B cell (primary cell): ENCODE results near the gene ANKS1B. TPM values are rescaled to one million over a fixed set of nuclear protein-coding genes. Genes with fewer than 3 reads are reported as not detected.

Experiments used
- ATAC-seq: fragments of 200-7000 bp; cut with Tn5 transposase; one replicate; pipeline ENCODE4 v1.10.0; 2021; ENCODE audit warnings: low read depth, mild to moderate bottlenecking, moderate number of reproducible peaks, moderate library complexity
- CTCF ChIA-PET: fragments of 350-600 bp; sonication (Branson Sonifier 250); formaldehyde crosslinking; loops from one replicate; lab custom pipeline; 2021; ENCODE audit warnings: antibody characterized with exemption, inconsistent platforms; lab: Charles Lee
- POLR2A ChIA-PET: fragments of 350-600 bp; sonication (Branson Sonifier 250); formaldehyde crosslinking; loops from one replicate; lab custom pipeline; 2021; ENCODE audit warnings: antibody characterized with exemption; lab: Charles Lee
- DNase-seq: peaks from one replicate; pipeline ENCODE4 v3.0.0; 2013
- H2AFZ ChIP-seq: 2 replicates; pipeline ENCODE4 v1.6.1; 2012; ENCODE audit warnings: mild to moderate bottlenecking, low read depth, low read length; ENCODE audit not compliant: insufficient read depth, poor library complexity, severe bottlenecking
- H3K27ac ChIP-seq, 2 donors: 1 replicate in 1 of 2; 2 replicates in 1 of 2; pipeline ENCODE4 v1.5.1; 2012 to 2013; ENCODE audit warnings: low read length in 2 of 2, mild to moderate bottlenecking in 2 of 2, moderate library complexity in 1 of 2
- H3K27me3 ChIP-seq, 4 experiments: fragments of 200-600 bp in 1 of 4; sonication (generic) in 1 of 4; replicated peaks in 1 of 4; 1 replicate in 2 of 4; 2 replicates in 2 of 4; pipeline versions ENCODE4 v1.6.1 to v1.7.0; 2013 to 2016; ENCODE audit warnings: low read length in 3 of 4, mild to moderate bottlenecking in 2 of 4, mixed read lengths in 1 of 4, moderate library complexity in 1 of 4; ENCODE audit not compliant: insufficient read depth in 4 of 4, control insufficient read depth in 3 of 4; ENCODE audit errors: control extremely low read depth in 1 of 4
- H3K36me3 ChIP-seq, 2 experiments: replicated peaks in 1 of 2; 1 replicate in 1 of 2; 2 replicates in 1 of 2; pipeline versions ENCODE4 v1.6.1 to v1.7.1; 2013; ENCODE audit warnings: low read length in 1 of 2; ENCODE audit not compliant: insufficient read depth in 2 of 2, control insufficient read depth in 1 of 2; ENCODE audit errors: control extremely low read depth in 1 of 2, extremely low read depth in 1 of 2
- H3K4me1 ChIP-seq, 2 donors: fragments of 200-600 bp in 1 of 2; sonication (generic) in 1 of 2; 1 replicate in 1 of 2; 2 replicates in 1 of 2; pipeline versions ENCODE4 v1.5.1 to v1.6.1; 2013 to 2017; ENCODE audit warnings: low read length in 2 of 2; ENCODE audit not compliant: control insufficient read depth in 2 of 2, insufficient read depth in 2 of 2
- H3K4me2 ChIP-seq: replicated peaks from 2 replicates; pipeline ENCODE3; 2012; ENCODE audit warnings: mild to moderate bottlenecking, low read depth, low read length; ENCODE audit not compliant: poor library complexity, severe bottlenecking
- H3K4me3 ChIP-seq, 5 experiments: fragments of 200-600 bp in 1 of 5; sonication (generic) in 1 of 5; 1 replicate in 3 of 5; 2 replicates in 2 of 5; pipeline versions ENCODE4 v1.5.1 to v1.7.0; 2011 to 2016; ENCODE audit warnings: low read length in 4 of 5, mild to moderate bottlenecking in 4 of 5, low read depth in 2 of 5, control low read depth in 1 of 5, moderate library complexity in 1 of 5; ENCODE audit not compliant: insufficient read depth in 1 of 5; ENCODE audit errors: control extremely low read depth in 1 of 5, extremely low read depth in 1 of 5
- H3K79me2 ChIP-seq: fragments of 200-600 bp; sonication (generic); one replicate; pipeline ENCODE4 v1.6.0; 2016; ENCODE audit warnings: low read length; ENCODE audit not compliant: control insufficient read depth, insufficient read depth
- H3K9ac ChIP-seq: fragments of 200-600 bp; sonication (generic); 2 replicates; pipeline ENCODE4 v1.6.1; 2017; ENCODE audit warnings: mild to moderate bottlenecking, low read length, moderate library complexity
- H3K9me3 ChIP-seq, 3 donors: one replicate each; pipeline versions ENCODE4 v1.6.1 to v1.7.1; 2013; ENCODE audit warnings: low read length in 2 of 3; ENCODE audit not compliant: control insufficient read depth in 2 of 3, insufficient read depth in 1 of 3; ENCODE audit errors: control extremely low read depth in 1 of 3
- H4K20me1 ChIP-seq: 2 replicates; pipeline ENCODE4 v1.6.0; 2012; ENCODE audit warnings: mild to moderate bottlenecking, low read length; ENCODE audit not compliant: insufficient read depth, control insufficient read depth, poor library complexity, severe bottlenecking
- H3K27ac Mint-ChIP-seq: one replicate; pipeline ENCODE4 v1.8.0; 2021; ENCODE audit warnings: mixed read lengths
- H3K27me3 Mint-ChIP-seq: one replicate; pipeline ENCODE4 v1.8.0; 2021; ENCODE audit warnings: mixed read lengths
- H3K4me1 Mint-ChIP-seq: one replicate; pipeline ENCODE4 v1.8.0; 2021; ENCODE audit warnings: mixed read lengths
- H3K4me3 Mint-ChIP-seq: one replicate; pipeline ENCODE4 v1.8.0; 2021; ENCODE audit warnings: mixed read lengths
- H3K9me3 Mint-ChIP-seq: one replicate; pipeline ENCODE4 v1.8.0; 2022; ENCODE audit warnings: mixed read lengths; ENCODE audit not compliant: insufficient read depth
- CTCF ChIP-seq: fragments of 200-600 bp; IDR thresholded peaks from one replicate; pipeline ENCODE4 v1.8.0; 2022; ENCODE audit warnings: antibody characterized with exemption, mild to moderate bottlenecking
- EZH2 ChIP-seq: IDR thresholded peaks from 2 replicates; pipeline ENCODE4 v1.6.1; 2012; ENCODE audit warnings: borderline replicate concordance, low read depth, mild to moderate bottlenecking, moderate library complexity, low read length; ENCODE audit not compliant: insufficient read depth, poor library complexity, severe bottlenecking
- intact Hi-C: fragments of 100-400 bp; cut with micrococcal nuclease; formaldehyde crosslinking; loops from one replicate; pipeline ENCODE4 v1.10.0; 2022
- polyA plus RNA-seq: library from polyadenylated mRNA; depleted of rRNA; stranded (reverse); fragments of >200 nt; gene quantifications from 2 replicates; pipeline ENCODE4 v1.2.3, GENCODE V29; 2012
- total RNA-seq, 2 donors: library from RNA; stranded (reverse); fragments of 120-200 nt in 1 of 2; gene quantifications; 1 replicate in 1 of 2; 2 replicates in 1 of 2; pipeline versions ENCODE4 v1.2.3 to v1.2.4, GENCODE V29; 2013 to 2022

The ANKS1B gene
- total and polyA plus RNA-seq, 2 donors (not counting 1 experiment from before 2014, with no cell fraction given), result not detected

- Histone ChIP-seq H3K4me3 (no peak overlapping the region), H2AFZ (no peak overlapping the region), H3K27ac (no peak overlapping the region), H3K9ac (no peak overlapping the region), H3K4me1 (no peaks in the 10 kb centered on the region), H3K27me3 (no peaks in the 10 kb centered on the region), H3K9me3 (no peaks in the 10 kb centered on the region), H3K79me2 (no peaks in the 10 kb centered on the region), H3K4me2 (no peak overlapping the region), H4K20me1 (peaks cover 4% of the 10 kb centered on the region), H3K36me3 (peaks cover 1 to 37% of the 10 kb centered on the region in 2 experiments)
- no peak overlapping the region for H3K4me3 Mint-ChIP-seq
- ChIA-PET POLR2A (no interaction called here), CTCF (no interaction called here)
- DNase-seq (no peak), ATAC-seq (no peak)
- no peaks in the 10 kb centered on the region for H3K9me3 Mint-ChIP-seq
- TF ChIP-seq EZH2 (no peak), CTCF (no peak)
- H3K27me3 Mint-ChIP-seq, result no peaks in the 10 kb centered on the region
- intact Hi-C loops, result no loop called here
- H3K4me1 Mint-ChIP-seq, result no peaks in the 10 kb centered on the region
- no peak overlapping the region for H3K27ac Mint-ChIP-seq
Observed at GRCh38 chr12:98733667-98734350, 1250.9 kb downstream of the ANKS1B start.

GRCh38 chr12:98730412-98730811 lies 1254.3 kb downstream of the ANKS1B start:
- ATAC-seq, result no peak
- TF ChIP-seq CTCF, result no peak
- TF ChIP-seq EZH2, result no peak
- Histone ChIP-seq H3K36me3 (peaks cover 3 to 61% of the 10 kb centered on the region in 2 experiments), H3K9ac (no peak overlapping the region), H3K4me1 (no peaks in the 10 kb centered on the region), H3K27ac (no peak overlapping the region), H3K27me3 (no peaks in the 10 kb centered on the region), H4K20me1 (peaks cover 4% of the 10 kb centered on the region), H3K79me2 (no peaks in the 10 kb centered on the region), H3K4me3 (no peak overlapping the region), H3K9me3 (no peaks in the 10 kb centered on the region), H3K4me2 (no peak overlapping the region), H2AFZ (no peak overlapping the region)
- DNase-seq, result no peak
- Mint-ChIP-seq H3K27me3 (no peaks in the 10 kb centered on the region), H3K9me3 (no peaks in the 10 kb centered on the region), H3K4me3 (no peak overlapping the region), H3K4me1 (peaks cover 2% of the 10 kb centered on the region), H3K27ac (no peak overlapping the region)
- ChIA-PET CTCF (no interaction called here), POLR2A (no interaction called here)
- intact Hi-C loops, result no loop called here
